Keratinocyte (primary cell): ENCODE data around the gene SURF4.

Experiments
- EZH2 ChIP-seq: IDR thresholded peaks from one replicate; pipeline ENCODE4 v1.6.1; 2012; ENCODE audit warnings: inconsistent platforms, mild to moderate bottlenecking, low read length, moderate library complexity
- TF ChIP-seq, protein P1 (sequence below), 3 experiments: IDR thresholded peaks in 1 of 3; conservative IDR thresholded peaks in 1 of 3; optimal IDR thresholded peaks in 1 of 3; 2 replicates in 2 of 3; 3 replicates in 1 of 3; pipeline versions ENCODE3 to v1.5.1; 2011; ENCODE audit warnings: low read length in 3 of 3, mild to moderate bottlenecking in 3 of 3, moderate library complexity in 2 of 3, control low read depth in 1 of 3, inconsistent platforms in 1 of 3; ENCODE audit not compliant: insufficient read depth in 2 of 3; ENCODE audit errors: extremely low read depth in 1 of 3

DNA sequence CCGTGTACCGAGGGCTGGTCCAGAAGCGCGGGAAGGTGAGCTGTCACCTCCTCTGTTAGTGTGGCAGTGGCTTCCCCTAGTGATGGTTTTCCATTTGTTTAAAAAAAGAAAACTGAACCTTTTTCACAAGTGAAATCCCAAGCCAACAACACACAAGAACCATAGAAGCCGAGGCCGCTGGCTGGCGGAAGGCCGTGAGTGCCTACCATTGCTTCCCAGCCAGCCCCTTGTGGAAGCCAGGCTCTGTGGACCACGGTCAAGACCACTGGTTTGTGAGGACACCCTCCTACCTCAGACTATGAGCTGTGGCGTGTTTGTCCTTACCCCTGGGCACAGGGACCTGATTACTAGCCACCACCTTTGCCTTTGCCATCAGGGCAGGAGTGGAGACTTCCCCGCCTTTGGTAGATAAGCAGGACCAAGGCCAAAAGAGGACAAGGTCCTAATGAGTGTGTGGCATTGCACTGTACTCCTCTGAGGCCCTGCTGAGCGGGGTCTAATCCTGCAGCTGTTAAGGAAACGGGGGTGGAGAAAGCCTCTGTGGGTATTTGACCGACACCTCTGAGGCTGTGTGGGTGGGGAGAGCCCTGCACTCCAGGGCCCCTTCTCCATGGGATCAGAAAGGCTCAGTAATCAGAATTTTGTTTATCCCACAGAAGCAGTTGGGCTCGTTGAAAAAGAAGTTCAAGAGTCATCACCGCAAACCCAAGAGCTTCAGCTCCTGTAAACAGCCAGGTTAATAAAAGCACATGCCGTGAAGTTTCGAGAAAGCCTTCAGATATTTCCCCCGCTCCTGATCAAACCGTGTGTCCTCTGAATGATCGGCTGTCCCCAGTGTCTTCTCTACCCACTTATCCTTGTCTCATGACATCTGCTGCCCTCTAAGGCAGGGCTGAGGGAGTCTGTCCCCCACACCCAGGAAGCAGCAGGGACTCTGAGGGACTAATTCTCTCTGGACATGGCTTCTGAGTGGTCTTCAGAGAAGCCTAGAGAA lies 15.2 kb downstream of the SURF4 start:
- TF ChIP-seq, protein P1, sequence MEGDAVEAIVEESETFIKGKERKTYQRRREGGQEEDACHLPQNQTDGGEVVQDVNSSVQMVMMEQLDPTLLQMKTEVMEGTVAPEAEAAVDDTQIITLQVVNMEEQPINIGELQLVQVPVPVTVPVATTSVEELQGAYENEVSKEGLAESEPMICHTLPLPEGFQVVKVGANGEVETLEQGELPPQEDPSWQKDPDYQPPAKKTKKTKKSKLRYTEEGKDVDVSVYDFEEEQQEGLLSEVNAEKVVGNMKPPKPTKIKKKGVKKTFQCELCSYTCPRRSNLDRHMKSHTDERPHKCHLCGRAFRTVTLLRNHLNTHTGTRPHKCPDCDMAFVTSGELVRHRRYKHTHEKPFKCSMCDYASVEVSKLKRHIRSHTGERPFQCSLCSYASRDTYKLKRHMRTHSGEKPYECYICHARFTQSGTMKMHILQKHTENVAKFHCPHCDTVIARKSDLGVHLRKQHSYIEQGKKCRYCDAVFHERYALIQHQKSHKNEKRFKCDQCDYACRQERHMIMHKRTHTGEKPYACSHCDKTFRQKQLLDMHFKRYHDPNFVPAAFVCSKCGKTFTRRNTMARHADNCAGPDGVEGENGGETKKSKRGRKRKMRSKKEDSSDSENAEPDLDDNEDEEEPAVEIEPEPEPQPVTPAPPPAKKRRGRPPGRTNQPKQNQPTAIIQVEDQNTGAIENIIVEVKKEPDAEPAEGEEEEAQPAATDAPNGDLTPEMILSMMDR (optimal IDR thresholded peaks at IDR 0.05 in 1 of 3, IDR thresholded peaks at IDR 0.05 in 1 of 3, conservative IDR thresholded peaks at IDR 0.05 in 1 of 3; ENCODE audit: extremely low read depth in 1 of 3, insufficient read depth in 2 of 3, low read length in 3 of 3): no peak
- no peak for TF ChIP-seq EZH2
